OCI-LY3 (cell line): ENCODE results near the gene C3orf20.

Source experiments
- H2AFZ ChIP-seq: fragments of 200-600, 300-600 bp; shearing (Covaris generic); 2 replicates; pipeline ENCODE4 v1.6.0; 2014; ENCODE audit warnings: antibody characterized with exemption, low read depth, low read length
- H3K27ac ChIP-seq: fragments of 200-600, 300-600 bp; sonication (generic); 2 replicates; pipeline ENCODE4 v1.5.1; 2014; ENCODE audit warnings: mild to moderate bottlenecking, low read length, moderate library complexity, mixed read lengths
- H3K27me3 ChIP-seq: fragments of 200-600, 300-600 bp; sonication (generic); 2 replicates; pipeline ENCODE4 v1.6.1; 2014; ENCODE audit warnings: low read depth, low read length, mixed read lengths
- H3K36me3 ChIP-seq: fragments of 200-600, 300-600 bp; sonication (generic); replicated peaks from 2 replicates; pipeline ENCODE3; 2014; ENCODE audit warnings: low read depth, low read length, mixed read lengths
- H3K4me1 ChIP-seq: fragments of 300-600, 200-600 bp; sonication (generic); 2 replicates; pipeline ENCODE4 v1.6.1; 2014; ENCODE audit warnings: low read length, mixed read lengths
- H3K4me2 ChIP-seq: fragments of 200-600, 300-600 bp; sonication (generic); 2 replicates; pipeline ENCODE4 v1.6.1; 2014; ENCODE audit warnings: low read length, mixed read lengths
- H3K4me3 ChIP-seq: fragments of 300-600, 200-600 bp; sonication (generic); 2 replicates; pipeline ENCODE4 v1.5.1; 2014; ENCODE audit warnings: antibody characterized with exemption, mild to moderate bottlenecking, low read length, moderate library complexity
- H3K79me2 ChIP-seq: fragments of 300-600, 200-600 bp; shearing (Covaris generic); 2 replicates; pipeline ENCODE4 v1.6.1; 2014; ENCODE audit warnings: mild to moderate bottlenecking, low read length, mixed read lengths
- H3K9ac ChIP-seq: fragments of 300-600, 200-600 bp; shearing (Covaris generic); 2 replicates; pipeline ENCODE4 v1.6.0; 2014; ENCODE audit warnings: mild to moderate bottlenecking, low read length, moderate library complexity
- H3K9me3 ChIP-seq: fragments of 200-600, 300-600 bp; shearing (Covaris generic); 2 replicates; pipeline ENCODE4 v1.6.1; 2014; ENCODE audit warnings: low read length, mixed read lengths; ENCODE audit not compliant: insufficient read depth
- H4K20me1 ChIP-seq: fragments of 200-600, 300-600 bp; sonication (generic); 2 replicates; pipeline ENCODE4 v1.6.1; 2016; ENCODE audit warnings: low read length, mixed read lengths; ENCODE audit not compliant: insufficient read depth
- EZH2phosphoT487 ChIP-seq: fragments of 200-600 bp; shearing (Covaris generic); IDR thresholded peaks from 2 replicates; pipeline ENCODE4 v1.6.1; 2018; ENCODE audit warnings: antibody characterized with exemption, mixed run types, low read depth
- TF ChIP-seq, protein P1 (sequence below): fragments of 200-600, 300-600 bp; sonication (generic); IDR thresholded peaks from 2 replicates; pipeline ENCODE4 v1.5.1; 2014; ENCODE audit warnings: antibody characterized with exemption, low read length, low read depth

Gene C3orf20

DNA sequence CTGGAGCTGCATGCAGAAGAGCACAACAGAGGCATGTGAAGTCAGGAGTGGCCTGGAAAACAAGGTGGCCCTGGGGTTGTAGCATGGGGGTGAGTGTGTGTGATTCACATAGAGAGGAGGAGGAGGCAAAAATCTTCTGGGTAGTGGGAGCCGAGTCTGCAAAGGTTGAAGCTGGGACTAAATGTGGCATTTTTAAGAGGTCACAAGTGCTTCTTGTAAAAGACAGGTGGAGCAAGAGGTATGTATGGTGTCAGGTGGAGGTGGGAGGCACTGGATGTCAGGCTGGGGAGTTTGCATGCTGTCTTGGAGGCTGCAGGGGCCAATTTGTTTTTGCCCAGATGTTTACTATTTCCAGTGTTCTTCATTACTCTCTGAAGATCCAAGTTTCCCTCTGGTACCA, 42.4 kb downstream of the C3orf20 start:
- TF ChIP-seq, protein P1, sequence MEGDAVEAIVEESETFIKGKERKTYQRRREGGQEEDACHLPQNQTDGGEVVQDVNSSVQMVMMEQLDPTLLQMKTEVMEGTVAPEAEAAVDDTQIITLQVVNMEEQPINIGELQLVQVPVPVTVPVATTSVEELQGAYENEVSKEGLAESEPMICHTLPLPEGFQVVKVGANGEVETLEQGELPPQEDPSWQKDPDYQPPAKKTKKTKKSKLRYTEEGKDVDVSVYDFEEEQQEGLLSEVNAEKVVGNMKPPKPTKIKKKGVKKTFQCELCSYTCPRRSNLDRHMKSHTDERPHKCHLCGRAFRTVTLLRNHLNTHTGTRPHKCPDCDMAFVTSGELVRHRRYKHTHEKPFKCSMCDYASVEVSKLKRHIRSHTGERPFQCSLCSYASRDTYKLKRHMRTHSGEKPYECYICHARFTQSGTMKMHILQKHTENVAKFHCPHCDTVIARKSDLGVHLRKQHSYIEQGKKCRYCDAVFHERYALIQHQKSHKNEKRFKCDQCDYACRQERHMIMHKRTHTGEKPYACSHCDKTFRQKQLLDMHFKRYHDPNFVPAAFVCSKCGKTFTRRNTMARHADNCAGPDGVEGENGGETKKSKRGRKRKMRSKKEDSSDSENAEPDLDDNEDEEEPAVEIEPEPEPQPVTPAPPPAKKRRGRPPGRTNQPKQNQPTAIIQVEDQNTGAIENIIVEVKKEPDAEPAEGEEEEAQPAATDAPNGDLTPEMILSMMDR = no peak
- TF ChIP-seq EZH2phosphoT487 = no peak
- H3K4me3 ChIP-seq = no peak overlapping the region
- no peak overlapping the region for H3K27ac ChIP-seq
- no peaks in the 10 kb centered on the region for H3K36me3 ChIP-seq
- H3K79me2 ChIP-seq = no peaks in the 10 kb centered on the region
- H2AFZ ChIP-seq = no peak overlapping the region
- peaks cover 8% of the 10 kb centered on the region; the same call in 1 of the 2 replicates for H3K9me3 ChIP-seq
- H4K20me1 ChIP-seq = no peaks in the 10 kb centered on the region
- no peaks in the 10 kb centered on the region for H3K27me3 ChIP-seq
- peaks cover 10% of the 10 kb centered on the region for H3K4me1 ChIP-seq
- H3K4me2 ChIP-seq = no peak overlapping the region
- H3K9ac ChIP-seq = no peak overlapping the region

DNA sequence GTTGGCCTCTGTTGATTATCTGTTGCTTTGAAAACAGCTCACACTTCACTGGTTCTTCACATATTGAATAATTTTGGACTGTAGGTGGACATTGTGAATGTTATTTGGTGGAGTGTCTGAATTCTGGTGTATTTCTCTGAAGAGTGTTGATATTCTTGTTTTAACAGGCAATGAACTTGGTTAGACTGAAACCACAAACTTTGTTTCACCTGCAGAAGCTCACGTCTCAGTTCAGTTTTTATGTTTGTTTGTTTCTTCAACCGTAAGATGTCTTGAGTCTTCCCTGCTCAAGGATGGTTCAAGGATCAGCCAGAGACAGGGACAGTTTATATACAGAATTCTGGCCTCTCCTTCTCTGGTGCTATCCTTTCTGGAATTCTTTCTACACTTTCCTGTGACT, 43.6 kb downstream of the C3orf20 start:
- Histone ChIP-seq H3K4me1 (peaks cover 10% of the 10 kb centered on the region), H3K27ac (no peak overlapping the region), H3K36me3 (no peaks in the 10 kb centered on the region), H3K4me3 (no peak overlapping the region), H3K9ac (no peak overlapping the region), H4K20me1 (no peaks in the 10 kb centered on the region), H3K79me2 (no peaks in the 10 kb centered on the region), H2AFZ (no peak overlapping the region), H3K9me3 (peaks cover 3% of the 10 kb centered on the region; the same call in 1 of the 2 replicates), H3K4me2 (no peak overlapping the region), H3K27me3 (no peaks in the 10 kb centered on the region)
- no peak for TF ChIP-seq EZH2phosphoT487
- TF ChIP-seq, protein P1 = no peak

DNA sequence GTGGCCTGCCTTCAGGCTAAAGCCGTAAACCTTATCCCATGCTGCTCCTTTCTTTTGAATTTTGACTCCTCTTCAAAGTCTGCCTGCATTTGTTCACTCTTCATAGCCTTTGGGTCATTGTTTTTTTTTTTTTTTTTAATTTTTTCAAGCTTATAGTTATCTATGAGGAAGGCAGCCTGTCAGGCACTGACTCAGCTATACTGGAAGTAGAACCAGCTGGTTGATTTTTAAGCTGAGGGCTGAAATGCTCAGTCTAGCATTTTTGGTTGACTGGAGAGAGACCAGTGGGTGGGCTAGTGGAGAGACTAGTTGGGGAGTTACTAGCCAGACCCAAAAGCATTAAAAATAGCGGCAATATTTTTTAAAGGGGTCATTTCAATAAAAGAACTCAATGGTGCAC, 44.1 kb downstream of the C3orf20 start:
- H3K9ac ChIP-seq = no peak overlapping the region
- H3K79me2 ChIP-seq = no peaks in the 10 kb centered on the region
- no peaks in the 10 kb centered on the region for H3K36me3 ChIP-seq
- no peaks in the 10 kb centered on the region for H4K20me1 ChIP-seq
- H3K27ac ChIP-seq = no peak overlapping the region
- peaks cover 2% of the 10 kb centered on the region; the same call in 1 of the 2 replicates for H3K9me3 ChIP-seq
- H3K4me1 ChIP-seq = peaks cover 10% of the 10 kb centered on the region
- no peaks in the 10 kb centered on the region for H3K27me3 ChIP-seq
- TF ChIP-seq, protein P1 = no peak
- no peak for TF ChIP-seq EZH2phosphoT487
- H3K4me3 ChIP-seq = no peak overlapping the region
- no peak overlapping the region for H2AFZ ChIP-seq
- H3K4me2 ChIP-seq = no peak overlapping the region

DNA sequence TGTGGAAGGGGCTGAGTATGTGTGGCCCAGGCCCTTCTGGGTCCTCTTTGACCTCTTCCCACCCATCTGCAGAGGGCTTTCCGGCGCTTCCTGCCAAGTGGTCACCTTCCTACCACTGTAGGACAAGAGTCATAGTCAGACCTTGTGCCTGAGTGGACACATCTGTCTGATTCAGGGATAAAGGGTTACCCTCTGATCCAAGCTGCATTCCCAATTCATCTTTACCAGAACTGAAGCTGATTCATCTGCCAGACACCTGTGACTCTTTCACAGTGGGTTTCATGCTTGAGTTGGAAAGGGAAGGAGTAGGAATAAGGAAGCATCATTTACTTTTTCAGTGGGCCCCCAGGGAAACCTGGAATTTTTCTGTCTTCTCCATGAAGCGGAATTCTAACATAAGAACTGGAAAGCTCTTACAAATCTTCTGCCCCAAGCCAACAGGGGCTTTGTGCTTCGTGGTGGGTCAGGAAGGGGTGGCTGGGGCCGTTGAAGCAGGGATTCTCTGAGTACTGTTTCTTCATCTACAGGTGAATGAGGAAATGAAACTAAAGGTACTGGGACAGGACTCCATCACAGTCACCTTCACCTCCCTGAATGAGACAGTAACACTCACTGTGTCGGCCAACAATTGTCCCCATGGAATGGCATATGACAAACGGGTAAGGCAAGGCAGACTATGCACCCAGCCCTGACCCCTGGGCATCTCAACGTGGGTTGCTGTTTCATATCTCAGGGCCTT, 46.4 kb downstream of the C3orf20 start:
- Histone ChIP-seq H3K79me2 (no peaks in the 10 kb centered on the region), H3K4me1 (peaks cover 10% of the 10 kb centered on the region), H3K9ac (no peak overlapping the region), H3K36me3 (no peaks in the 10 kb centered on the region), H3K27ac (no peak overlapping the region), H3K9me3 (peaks cover 2% of the 10 kb centered on the region; the same call in 1 of the 2 replicates), H3K4me2 (no peak overlapping the region), H3K27me3 (no peaks in the 10 kb centered on the region), H4K20me1 (no peaks in the 10 kb centered on the region), H2AFZ (no peak overlapping the region), H3K4me3 (no peak overlapping the region)
- TF ChIP-seq, protein P1 = no peak
- TF ChIP-seq EZH2phosphoT487 = no peak
